ENCODE results near the gene DEFB124. TPM values are rescaled to one million over a fixed set of nuclear protein-coding genes. Genes with fewer than 3 reads are reported as not detected.
"Not testable (repeated sequence)": the region's sequence is repeated elsewhere in the genome, so short reads cannot be mapped to it uniquely, and the experiment has no call there.

The DEFB124 gene
- total RNA-seq, 1 experiment from 2014 or later: not detected

DNA sequence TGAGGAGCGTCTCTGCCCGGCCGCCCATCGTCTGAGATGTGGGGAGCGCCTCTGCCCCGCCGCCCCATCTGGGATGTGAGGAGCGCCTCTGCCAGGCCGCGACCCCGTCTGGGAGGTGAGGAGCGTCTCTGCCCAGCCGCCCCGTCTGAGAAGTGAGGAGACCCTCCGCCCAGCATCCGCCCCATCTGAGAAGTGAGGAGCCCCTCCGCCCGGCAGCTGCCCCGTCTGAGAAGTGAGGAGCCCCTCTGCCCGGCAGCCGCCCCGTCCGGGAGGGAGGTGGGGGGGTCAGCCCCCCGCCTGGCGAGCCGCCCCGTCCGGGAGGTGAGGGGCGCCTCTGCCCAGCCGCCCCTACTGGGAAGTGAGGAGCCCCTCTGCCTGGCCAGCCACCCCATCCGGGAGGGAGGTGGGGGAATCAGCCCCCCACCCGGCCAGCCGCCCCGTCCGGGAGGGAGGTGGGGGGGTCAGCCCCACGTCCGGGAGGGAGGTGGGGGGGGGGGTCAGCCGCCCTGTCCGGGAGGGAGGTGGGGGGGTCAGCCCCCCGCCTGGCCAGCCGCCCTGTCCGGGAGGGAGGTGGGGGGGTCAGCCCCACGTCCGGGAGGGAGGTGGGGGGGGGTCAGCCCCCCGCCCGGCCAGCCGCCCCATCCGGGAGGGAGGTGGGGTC, 47.9 kb downstream of the DEFB124 start:
- DNase-seq (ENCODE audit: low read depth): not testable (repeated sequence)

GRCh38 chr20:31425797-31426196, 49.1 kb downstream of the DEFB124 start:
- no peak for DNase-seq (ENCODE audit: low read depth)

GRCh38 chr20:31418307-31418706, 56.6 kb downstream of the DEFB124 start:
- DNase-seq (ENCODE audit: low read depth): no peak

- no peak for DNase-seq (ENCODE audit: low read depth)
Observed at GRCh38 chr20:31415653-31416052, 59.3 kb downstream of the DEFB124 start.

Other genes with a start within 250 kb of the DEFB124 start
- not detected in 2 replicates for gene DEFB115, start 217.5 kb downstream of the DEFB124 start, total RNA-seq (2014; rRNA removed; shearing (Covaris generic))
- not detected in 2 replicates for gene DEFB116, start 166.5 kb downstream of the DEFB124 start, total RNA-seq (2014; rRNA removed; shearing (Covaris generic))
- not detected in 2 replicates for gene DEFB118, start 106.5 kb downstream of the DEFB124 start, total RNA-seq (2014; rRNA removed; shearing (Covaris generic))
- not detected in 2 replicates for gene DEFB119, start 84.5 kb downstream of the DEFB124 start, total RNA-seq (2014; rRNA removed; shearing (Covaris generic))
- gene DEFB121, start 68.9 kb downstream of the DEFB124 start, total RNA-seq (2014; rRNA removed; shearing (Covaris generic)): not detected in 2 replicates
- gene DEFB123, start 34.5 kb downstream of the DEFB124 start, total RNA-seq (2014; rRNA removed; shearing (Covaris generic)): not detected in 2 replicates
- gene REM1, start 161 bp upstream of the DEFB124 start, total RNA-seq (2014; rRNA removed; shearing (Covaris generic)): not detected in 2 replicates
- gene HM13, start 39.3 kb upstream of the DEFB124 start, total RNA-seq (2014; rRNA removed; shearing (Covaris generic)): 25.7 and 34.8 TPM in 2 replicates
- 327 and 411 TPM in 2 replicates for gene ID1, start 130.2 kb upstream of the DEFB124 start, total RNA-seq (2014; rRNA removed; shearing (Covaris generic))
- gene COX4I2, start 162.8 kb upstream of the DEFB124 start, total RNA-seq (2014; rRNA removed; shearing (Covaris generic)): not detected in 2 replicates
- 49.1 and 55.1 TPM in 2 replicates for gene BCL2L1, start 247.7 kb upstream of the DEFB124 start, total RNA-seq (2014; rRNA removed; shearing (Covaris generic))

Data from Daoy (cell line).